Ramos (cell line): ENCODE results near the gene PFN1.

Experiments used
- in situ Hi-C: fragments of 300-500 bp; cut with MboI; formaldehyde crosslinking; loops from one replicate; pipeline ENCODE4 v1.14.3; 2022; ENCODE audit warnings: low sequenced_read_pairs; ENCODE audit not compliant: unreplicated experiment

PFN1 gene

GRCh38 chr17:4948166-4948930 lies at the start of gene PFN1:
Gene PFN1, minus strand, starts transcription at chr17:4948530. Its CDS starts 136 bp downstream, at chr17:4948394.
- in situ Hi-C loops, result no loop called here

- in situ Hi-C loops, result no loop called here
Observed at GRCh38 chr17:4997302-4998026, 49.1 kb upstream of the PFN1 start, which contains the start of the genes INCA1 and KIF1C. Gene INCA1, minus strand, starts transcription at chr17:4997522. Its CDS starts 3,085 bp downstream, at chr17:4994437. Gene KIF1C, plus strand, starts transcription at chr17:4997950. Its CDS starts 2,297 bp downstream, at chr17:5000247.

- in situ Hi-C loops, result no loop called here
Observed at GRCh38 chr17:4994081-4994595, 45.8 kb upstream of the PFN1 start.

GRCh38 chr17:4987767-4988567 lies 39.6 kb upstream of the PFN1 start:
- in situ Hi-C loops, result no loop called here

- in situ Hi-C loops, result no loop called here
Observed at GRCh38 chr17:4986951-4987766, 38.8 kb upstream of the PFN1 start, which contains the start of gene CAMTA2. Gene CAMTA2, minus strand, starts transcription at chr17:4987675. Its CDS starts 1,453 bp downstream, at chr17:4986222.

GRCh38 chr17:4986403-4986802 lies 38.1 kb upstream of the PFN1 start:
- in situ Hi-C loops, result no loop called here

- in situ Hi-C loops, result no loop called here
Observed at GRCh38 chr17:4982305-4982704, 34.0 kb upstream of the PFN1 start.

GRCh38 chr17:4980644-4981216 lies 32.4 kb upstream of the PFN1 start:
- in situ Hi-C loops, result no loop called here

GRCh38 chr17:4978726-4979125 lies 30.4 kb upstream of the PFN1 start:
- in situ Hi-C loops, result no loop called here

- in situ Hi-C loops, result no loop called here
Observed at GRCh38 chr17:4974115-4974670, 25.9 kb upstream of the PFN1 start.

GRCh38 chr17:4973256-4974114 lies 25.2 kb upstream of the PFN1 start:
- in situ Hi-C loops, result no loop called here

- in situ Hi-C loops, result no loop called here
Observed at GRCh38 chr17:4972752-4973151, 24.4 kb upstream of the PFN1 start.

- in situ Hi-C loops, result no loop called here
Observed at GRCh38 chr17:4972322-4972721, 24.0 kb upstream of the PFN1 start.

GRCh38 chr17:4971826-4972225 lies 23.5 kb upstream of the PFN1 start:
- in situ Hi-C loops, result no loop called here

- in situ Hi-C loops, result no loop called here
Observed at GRCh38 chr17:4970273-4970672, 21.9 kb upstream of the PFN1 start.

GRCh38 chr17:4969551-4970173 lies 21.3 kb upstream of the PFN1 start:
- in situ Hi-C loops, result no loop called here

GRCh38 chr17:4969047-4969550 lies 20.8 kb upstream of the PFN1 start:
- in situ Hi-C loops, result no loop called here
